Activated T-cell treated with anti-CD3 and anti-CD28 coated beads, Interleukin-2, amount 50 U/mL, for 4 hours (primary cell): Measurements from ENCODE around the gene CBX6. TPM values are rescaled to one million over a fixed set of nuclear protein-coding genes. Genes with fewer than 3 reads are reported as not detected.

ENCODE experiments used
- ATAC-seq, 2 donors: fragments of 200-7000 bp; cut with Tn5 transposase; one replicate each; pipeline ENCODE4 v1.10.0; 2021
- DNase-seq: peaks from one replicate; pipeline ENCODE4 v3.0.0-alpha.2; 2020
- H3K27me3 Mint-ChIP-seq: one replicate; pipeline ENCODE4 v1.8.0; 2021; ENCODE audit warnings: low read depth, mixed read lengths
- H3K36me3 Mint-ChIP-seq: one replicate; pipeline ENCODE4 v1.8.0; 2022; ENCODE audit warnings: mixed read lengths; ENCODE audit not compliant: insufficient read depth
- H3K4me1 Mint-ChIP-seq: one replicate; pipeline ENCODE4 v1.8.0; 2021; ENCODE audit warnings: low read depth, mixed read lengths
- H3K4me3 Mint-ChIP-seq: one replicate; pipeline ENCODE4 v1.8.0; 2021; ENCODE audit warnings: mild to moderate bottlenecking, moderate library complexity, mixed read lengths
- H3K9me3 Mint-ChIP-seq: one replicate; pipeline ENCODE4 v1.8.0; 2021; ENCODE audit warnings: mixed read lengths
- total RNA-seq, 3 donors: library from RNA; stranded (reverse); gene quantifications; one replicate each; pipeline ENCODE4 v1.2.1, GENCODE V29; 2021

The CBX6 gene
- total RNA-seq, 3 donors from 2014 or later: 192 to 225 (median 207) TPM

DNA sequence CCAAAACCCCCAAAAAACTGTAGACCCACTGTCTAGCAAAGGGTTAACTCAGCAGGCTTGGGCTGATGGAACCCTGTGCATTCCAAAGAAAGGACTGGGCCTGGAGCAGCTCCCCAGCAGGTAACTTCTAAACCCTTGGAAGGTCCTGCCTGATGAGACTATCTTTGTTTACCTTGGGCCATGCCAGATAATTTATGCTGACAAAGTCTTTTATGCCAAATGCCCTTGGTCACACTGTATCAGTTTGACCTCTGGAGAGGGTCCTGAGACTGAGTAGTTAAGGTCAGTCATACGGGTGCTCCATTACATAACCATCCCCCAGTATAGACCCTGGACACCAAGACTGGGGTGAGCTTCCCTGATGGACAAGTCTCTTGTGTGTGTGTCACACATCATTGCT is 56.2 kb downstream of the CBX6 start:
- Mint-ChIP-seq H3K27me3 (peaks cover 8% of the 10 kb centered on the region), H3K4me3 (no peak overlapping the region), H3K4me1 (no peaks in the 10 kb centered on the region), H3K9me3 (peaks cover 4% of the 10 kb centered on the region), H3K36me3 (no peaks in the 10 kb centered on the region)
- ATAC-seq: no peak
- no peak for DNase-seq

Other genes with a start within 250 kb of the CBX6 start
- gene FAM227A, start 215.8 kb downstream of the CBX6 start, total RNA-seq: under 1 TPM; 0.46 to 0.86 (median 0.53) TPM
- gene CBY1, start 215.6 kb downstream of the CBX6 start, total RNA-seq: 1 to 10 TPM; 4.7 to 6.7 (median 4.9) TPM
- 100 to 1,000 TPM; 247 to 280 (median 249) TPM for gene TOMM22, start 190.3 kb downstream of the CBX6 start, total RNA-seq
- 10 to 100 TPM; 65.3 to 76.0 (median 72.8) TPM for gene JOSD1, start 171.3 kb downstream of the CBX6 start, total RNA-seq
- 10 to 100 TPM; 69.9 to 80.4 (median 76.5) TPM for gene GTPBP1, start 166.3 kb downstream of the CBX6 start, total RNA-seq
- gene SUN2, start 116.2 kb downstream of the CBX6 start, total RNA-seq: 10 to 100 TPM; 30.1 to 44.6 (median 44.0) TPM
- gene DNAL4, start 78.1 kb downstream of the CBX6 start, total RNA-seq: 1 to 10 TPM; 4.5 to 6.1 (median 5.1) TPM
- 1 to 10 TPM; 2.0 to 2.5 (median 2.2) TPM for gene NPTXR, start 28.2 kb downstream of the CBX6 start, total RNA-seq
- gene APOBEC3A, start 85.4 kb upstream of the CBX6 start, total RNA-seq: under 1 TPM in 1 of 3 donors, not detected in 2; 0.13 TPM
- gene APOBEC3B, start 110.1 kb upstream of the CBX6 start, total RNA-seq: 1 to 10 TPM; 1.1 to 2.1 (median 1.2) TPM
- 10 to 100 TPM; 33.6 to 53.7 (median 51.2) TPM for gene APOBEC3C, start 142.0 kb upstream of the CBX6 start, total RNA-seq
- gene APOBEC3D, start 148.9 kb upstream of the CBX6 start, total RNA-seq: 10 to 100 TPM; 14.3 to 19.4 (median 18.3) TPM
- gene APOBEC3F, start 168.6 kb upstream of the CBX6 start, total RNA-seq: 10 to 100 TPM in 1 of 3 donors, 1 to 10 TPM in 2; 8.3 to 12.3 (median 8.7) TPM
- gene APOBEC3G, start 205.1 kb upstream of the CBX6 start, total RNA-seq: 10 to 100 TPM; 23.4 to 51.5 (median 39.1) TPM
- under 1 TPM in 2 of 3 donors, not detected in 1; 0.79 to 0.82 TPM for gene APOBEC3H, start 225.0 kb upstream of the CBX6 start, total RNA-seq